GM18858 (cell line): ENCODE measurements around the gene CYP24A1.

Experiments
- ATAC-seq: cut with Tn5 transposase; IDR thresholded peaks from one replicate; pipeline ENCODE4 v1.9.1; 2021; ENCODE audit not compliant: unreplicated experiment

Gene CYP24A1

GRCh38 chr20:54176610-54177009, 2.8 kb upstream of the CYP24A1 start:
- ATAC-seq: no peak

- ATAC-seq: no peak
Measured at GRCh38 chr20:54174457-54175175, 830 bp upstream of the CYP24A1 start.

GRCh38 chr20:54172856-54173652, 732 bp downstream of the CYP24A1 start:
- no peak for ATAC-seq

GRCh38 chr20:54172532-54172855, 1.3 kb downstream of the CYP24A1 start:
- ATAC-seq: no peak

GRCh38 chr20:54170963-54171362, 2.8 kb downstream of the CYP24A1 start:
- no peak for ATAC-seq

- no peak for ATAC-seq
Measured at GRCh38 chr20:54170026-54170471, 3.7 kb downstream of the CYP24A1 start.

GRCh38 chr20:54168961-54169862, 4.6 kb downstream of the CYP24A1 start:
- ATAC-seq: no peak

- no peak for ATAC-seq
Measured at GRCh38 chr20:54167909-54168872, 5.6 kb downstream of the CYP24A1 start.

- no peak for ATAC-seq
Measured at GRCh38 chr20:54166987-54167662, 6.7 kb downstream of the CYP24A1 start.

- no peak for ATAC-seq
Measured at GRCh38 chr20:54165803-54166202, 8.0 kb downstream of the CYP24A1 start.

- ATAC-seq: no peak
Measured at GRCh38 chr20:54165014-54165413, 8.8 kb downstream of the CYP24A1 start.

- no peak for ATAC-seq
Measured at GRCh38 chr20:54163402-54163801, 10.4 kb downstream of the CYP24A1 start.

- no peak for ATAC-seq
Measured at GRCh38 chr20:54162378-54163009, 11.3 kb downstream of the CYP24A1 start.

GRCh38 chr20:54161821-54162149, 12.0 kb downstream of the CYP24A1 start:
- no peak for ATAC-seq

GRCh38 chr20:54161008-54161820, 12.6 kb downstream of the CYP24A1 start:
- no peak for ATAC-seq

GRCh38 chr20:54160065-54161007, 13.4 kb downstream of the CYP24A1 start:
- no peak for ATAC-seq

GRCh38 chr20:54158856-54159418, 14.8 kb downstream of the CYP24A1 start:
- no peak for ATAC-seq
